ENCODE results near the gene ATP6V1F. TPM values are rescaled to one million over a fixed set of nuclear protein-coding genes. Genes with fewer than 3 reads are reported as not detected.

ATP6V1F gene
- total and polyA plus RNA-seq, 5 donors, result 127 to 224 (median 137) TPM

DNA sequence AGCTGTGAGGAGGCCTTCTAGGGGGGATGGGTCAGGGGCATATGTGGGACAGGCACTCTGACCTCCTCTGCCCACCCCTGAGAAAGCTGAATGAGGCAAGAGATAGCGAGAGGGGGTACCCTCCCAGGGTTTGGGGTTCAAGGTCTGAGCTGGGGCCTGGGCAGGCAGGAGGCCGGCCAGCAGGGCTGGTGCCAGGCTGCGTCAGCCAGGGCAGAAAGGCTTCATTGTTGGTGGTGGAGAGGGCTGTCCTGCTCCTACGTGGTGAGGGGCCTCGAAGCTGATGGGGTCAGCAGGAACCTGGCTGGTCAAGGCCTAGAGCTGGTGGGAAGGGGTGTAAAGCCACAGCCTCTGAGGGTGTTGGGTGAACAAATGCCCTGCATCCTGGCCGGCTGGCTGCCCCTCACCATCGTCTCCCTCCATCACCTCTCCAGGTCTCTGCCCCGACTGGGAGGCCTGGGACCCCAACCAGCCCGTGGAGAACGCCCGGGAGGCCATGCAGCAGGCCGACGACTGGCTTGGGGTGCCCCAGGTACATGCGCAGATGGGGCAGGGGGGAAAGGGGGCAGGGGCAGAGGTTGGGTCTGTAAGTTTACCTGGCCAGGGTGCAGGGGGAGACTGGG is 25.8 kb upstream of the ATP6V1F start:
- Histone ChIP-seq H3K9me3 (ENCODE audit: control insufficient read depth, low read length) (no peaks in the 10 kb centered on the region), H3K27ac (ENCODE audit: low read length) (no peak overlapping the region), H3K27me3 (ENCODE audit: control insufficient read depth, insufficient read depth) (no peaks in the 10 kb centered on the region), H3K4me3 (ENCODE audit: low read length) (no peak overlapping the region), H3K4me1 (ENCODE audit: control insufficient read depth, insufficient read depth, low read length) (no peaks in the 10 kb centered on the region)
- WGBS, result 90% methylated on average over 14 of the region's 14 CpGs
- ATAC-seq (no peak), DNase-seq (peak in 1 of 3 donors; percentile 49)
- intact Hi-C loops (cut with DNase I), result no loop called here

DNA sequence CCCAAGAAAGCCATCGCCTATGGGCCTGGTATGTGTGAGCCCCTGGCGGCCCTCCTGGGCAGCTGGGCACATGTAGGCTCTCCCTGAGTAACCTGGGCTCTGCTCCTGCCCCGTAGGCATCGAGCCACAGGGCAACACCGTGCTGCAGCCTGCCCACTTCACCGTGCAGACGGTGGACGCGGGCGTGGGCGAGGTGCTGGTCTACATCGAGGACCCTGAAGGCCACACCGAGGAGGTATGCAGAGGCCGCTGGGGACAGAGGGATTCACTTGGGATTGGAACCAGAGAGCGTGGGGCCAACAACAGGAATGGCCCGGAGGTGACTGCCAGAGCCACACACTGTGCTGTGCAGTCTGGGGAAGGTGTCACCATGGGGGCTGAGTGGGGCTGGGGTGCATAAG is 25.1 kb upstream of the ATP6V1F start:
- Histone ChIP-seq H3K4me3 (ENCODE audit: low read length) (no peak overlapping the region), H3K9me3 (ENCODE audit: control insufficient read depth, low read length) (no peaks in the 10 kb centered on the region), H3K27ac (ENCODE audit: low read length) (no peak overlapping the region), H3K4me1 (ENCODE audit: control insufficient read depth, insufficient read depth, low read length) (no peaks in the 10 kb centered on the region), H3K27me3 (ENCODE audit: control insufficient read depth, insufficient read depth) (no peaks in the 10 kb centered on the region)
- intact Hi-C loops (cut with DNase I), result no loop called here
- DNase-seq, result no peak
- WGBS, result 92% methylated on average over 16 of the region's 16 CpGs
- ATAC-seq, result no peak

DNA sequence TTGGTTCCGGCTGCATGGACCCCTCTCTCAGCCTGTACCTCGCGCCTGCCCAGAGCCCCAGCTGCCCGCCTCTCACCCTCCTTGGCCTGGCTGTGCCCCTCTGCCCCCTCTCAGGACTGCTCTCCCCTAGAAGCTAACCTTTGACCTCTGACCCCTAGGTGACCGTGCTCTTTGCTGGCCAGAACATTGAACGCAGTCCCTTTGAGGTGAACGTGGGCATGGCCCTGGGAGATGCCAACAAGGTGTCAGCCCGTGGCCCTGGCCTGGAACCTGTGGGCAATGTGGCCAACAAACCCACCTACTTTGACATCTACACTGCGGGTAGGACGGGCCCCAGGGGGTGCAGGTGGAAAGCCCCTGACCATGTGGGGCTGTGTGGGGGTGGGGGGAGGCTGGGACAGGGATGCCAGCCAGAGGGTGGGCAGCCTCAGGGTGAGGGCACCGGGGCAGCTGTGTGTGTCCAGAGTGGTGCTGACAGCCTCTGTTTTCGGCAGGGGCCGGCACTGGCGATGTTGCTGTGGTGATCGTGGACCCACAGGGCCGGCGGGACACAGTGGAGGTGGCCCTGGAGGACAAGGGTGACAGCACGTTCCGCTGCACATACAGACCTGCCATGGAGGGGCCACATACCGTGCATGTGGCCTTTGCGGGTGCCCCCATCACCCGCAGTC is 24.4 kb upstream of the ATP6V1F start:
- H3K27ac ChIP-seq (ENCODE audit: low read length), result no peak overlapping the region
- no peaks in the 10 kb centered on the region for H3K4me1 ChIP-seq (ENCODE audit: control insufficient read depth, insufficient read depth, low read length)
- ATAC-seq, result no peak
- H3K9me3 ChIP-seq (ENCODE audit: control insufficient read depth, low read length), result no peaks in the 10 kb centered on the region
- DNase-seq, result peak in 2 of 3 donors; percentile 8 to 63
- 89% methylated on average over 22 of the region's 22 CpGs for whole genome bisulfite sequencing
- intact Hi-C loops (cut with DNase I), result no loop called here
- H3K4me3 ChIP-seq (ENCODE audit: low read length), result no peak overlapping the region
- no peaks in the 10 kb centered on the region for H3K27me3 ChIP-seq (ENCODE audit: control insufficient read depth, insufficient read depth)

DNA sequence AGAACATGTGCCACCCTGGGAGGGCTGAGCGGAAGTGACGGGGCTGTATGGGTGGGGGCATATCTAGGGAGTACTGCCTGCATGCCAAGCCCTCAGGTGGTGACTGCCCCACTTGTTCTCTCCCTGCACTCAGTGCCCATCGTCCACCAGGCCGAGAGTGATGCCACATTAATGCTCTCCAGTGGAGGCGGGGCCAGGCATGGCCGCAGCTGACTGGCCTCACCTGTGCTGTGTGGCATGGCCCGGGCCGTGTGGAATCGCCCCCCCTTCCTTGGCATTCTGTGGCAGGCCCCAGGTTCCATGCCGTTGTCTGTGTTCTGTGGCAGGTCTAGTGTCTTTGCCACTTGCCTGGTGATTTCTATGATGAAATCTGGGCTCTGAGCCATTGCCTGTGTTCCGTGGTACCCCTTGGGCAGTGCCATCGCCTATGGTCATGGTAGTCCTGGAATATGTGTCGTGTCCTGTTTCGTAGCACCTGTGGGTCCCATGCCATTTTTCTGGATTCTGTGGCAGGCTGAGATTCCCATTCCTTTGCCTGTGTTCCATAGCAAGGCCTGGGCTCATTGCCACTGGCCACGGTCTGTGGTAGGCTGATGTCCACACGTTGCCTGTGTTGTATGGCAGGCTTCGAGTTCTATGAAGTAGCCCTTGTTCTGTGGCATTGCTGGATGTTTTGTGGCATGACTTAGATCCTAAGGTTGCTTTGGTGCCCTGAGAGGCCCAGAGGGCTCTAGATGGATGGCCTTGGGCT is 23.5 kb upstream of the ATP6V1F start:
- no peaks in the 10 kb centered on the region for H3K4me1 ChIP-seq (ENCODE audit: control insufficient read depth, insufficient read depth, low read length)
- H3K27me3 ChIP-seq (ENCODE audit: control insufficient read depth, insufficient read depth), result no peaks in the 10 kb centered on the region
- intact Hi-C loops (cut with DNase I), result no loop called here
- DNase-seq (peak in 2 of 3 donors; percentile 3 to 42), ATAC-seq (no peak)
- no peak overlapping the region for H3K27ac ChIP-seq (ENCODE audit: low read length)
- no peak overlapping the region for H3K4me3 ChIP-seq (ENCODE audit: low read length)
- H3K9me3 ChIP-seq (ENCODE audit: control insufficient read depth, low read length), result no peaks in the 10 kb centered on the region
- 84% methylated on average over 17 of the region's 17 CpGs for WGBS

- WGBS, result 88% methylated on average over 13 of the region's 13 CpGs
- Histone ChIP-seq H3K9me3 (ENCODE audit: control insufficient read depth, low read length) (no peaks in the 10 kb centered on the region), H3K4me1 (ENCODE audit: control insufficient read depth, insufficient read depth, low read length) (no peaks in the 10 kb centered on the region), H3K27me3 (ENCODE audit: control insufficient read depth, insufficient read depth) (no peaks in the 10 kb centered on the region), H3K4me3 (ENCODE audit: low read length) (no peak overlapping the region), H3K27ac (ENCODE audit: low read length) (no peak overlapping the region)
- DNase-seq (peak in 2 of 3 donors; percentile 9 to 10), ATAC-seq (no peak)
- intact Hi-C loops (cut with DNase I), result no loop called here
Observed at GRCh38 chr7:128839751-128840177, 22.9 kb upstream of the ATP6V1F start.

DNA sequence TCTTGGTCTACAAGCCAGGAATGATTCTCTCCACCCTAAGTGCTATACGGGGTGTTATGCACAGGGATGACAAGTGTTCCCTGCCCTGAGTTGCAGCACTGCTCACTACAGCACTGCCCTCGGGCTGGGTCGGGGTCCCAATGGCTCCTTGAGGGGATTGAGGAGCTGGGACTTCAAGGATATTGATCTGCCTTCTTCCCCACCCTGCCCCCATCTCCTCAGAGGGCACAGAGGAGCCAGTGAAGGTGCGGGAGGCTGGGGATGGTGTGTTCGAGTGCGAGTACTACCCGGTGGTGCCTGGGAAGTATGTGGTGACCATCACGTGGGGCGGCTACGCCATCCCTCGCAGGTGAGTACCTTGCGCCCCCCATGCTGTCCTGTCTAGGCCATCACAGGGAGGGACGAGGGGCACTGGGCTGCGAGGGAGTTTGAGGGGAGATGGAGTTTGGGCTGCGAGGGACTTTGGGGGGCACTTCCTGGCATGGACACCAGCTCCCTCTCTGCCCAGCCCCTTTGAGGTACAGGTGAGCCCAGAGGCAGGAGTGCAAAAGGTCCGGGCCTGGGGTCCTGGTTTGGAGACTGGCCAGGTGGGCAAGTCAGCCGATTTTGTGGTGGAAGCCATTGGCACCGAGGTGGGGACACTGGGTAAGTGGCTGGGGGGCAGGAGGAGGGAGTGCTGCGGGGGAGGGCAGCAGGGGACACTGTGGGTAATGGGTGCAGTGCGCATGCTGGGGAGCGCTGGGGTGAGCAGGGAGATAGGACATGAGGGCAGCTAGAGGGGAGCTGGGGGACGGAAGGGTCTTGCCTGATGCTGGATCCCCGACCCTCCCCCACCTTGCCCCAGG is 22.1 kb upstream of the ATP6V1F start:
- Histone ChIP-seq H3K27ac (ENCODE audit: low read length) (no peak overlapping the region), H3K4me1 (ENCODE audit: control insufficient read depth, insufficient read depth, low read length) (no peaks in the 10 kb centered on the region), H3K4me3 (ENCODE audit: low read length) (no peak overlapping the region), H3K9me3 (ENCODE audit: control insufficient read depth, low read length) (no peaks in the 10 kb centered on the region), H3K27me3 (ENCODE audit: control insufficient read depth, insufficient read depth) (no peaks in the 10 kb centered on the region)
- 90% methylated on average over 23 of the region's 23 CpGs for WGBS
- DNase-seq, result peak; percentile 15 to 53 (median 37)
- ATAC-seq, result no peak
- intact Hi-C loops (cut with DNase I), result no loop called here

GRCh38 chr7:128841171-128841690 is 21.4 kb upstream of the ATP6V1F start:
- no peak overlapping the region for H3K27ac ChIP-seq (ENCODE audit: low read length)
- H3K4me3 ChIP-seq (ENCODE audit: low read length), result no peak overlapping the region
- H3K9me3 ChIP-seq (ENCODE audit: control insufficient read depth, low read length), result no peaks in the 10 kb centered on the region
- intact Hi-C loops (cut with DNase I), result no loop called here
- 86% methylated on average over 17 of the region's 17 CpGs for WGBS
- H3K4me1 ChIP-seq (ENCODE audit: control insufficient read depth, insufficient read depth, low read length), result no peaks in the 10 kb centered on the region
- no peaks in the 10 kb centered on the region for H3K27me3 ChIP-seq (ENCODE audit: control insufficient read depth, insufficient read depth)
- no peak for ATAC-seq
- peak; percentile 8 to 56 (median 49) for DNase-seq

DNA sequence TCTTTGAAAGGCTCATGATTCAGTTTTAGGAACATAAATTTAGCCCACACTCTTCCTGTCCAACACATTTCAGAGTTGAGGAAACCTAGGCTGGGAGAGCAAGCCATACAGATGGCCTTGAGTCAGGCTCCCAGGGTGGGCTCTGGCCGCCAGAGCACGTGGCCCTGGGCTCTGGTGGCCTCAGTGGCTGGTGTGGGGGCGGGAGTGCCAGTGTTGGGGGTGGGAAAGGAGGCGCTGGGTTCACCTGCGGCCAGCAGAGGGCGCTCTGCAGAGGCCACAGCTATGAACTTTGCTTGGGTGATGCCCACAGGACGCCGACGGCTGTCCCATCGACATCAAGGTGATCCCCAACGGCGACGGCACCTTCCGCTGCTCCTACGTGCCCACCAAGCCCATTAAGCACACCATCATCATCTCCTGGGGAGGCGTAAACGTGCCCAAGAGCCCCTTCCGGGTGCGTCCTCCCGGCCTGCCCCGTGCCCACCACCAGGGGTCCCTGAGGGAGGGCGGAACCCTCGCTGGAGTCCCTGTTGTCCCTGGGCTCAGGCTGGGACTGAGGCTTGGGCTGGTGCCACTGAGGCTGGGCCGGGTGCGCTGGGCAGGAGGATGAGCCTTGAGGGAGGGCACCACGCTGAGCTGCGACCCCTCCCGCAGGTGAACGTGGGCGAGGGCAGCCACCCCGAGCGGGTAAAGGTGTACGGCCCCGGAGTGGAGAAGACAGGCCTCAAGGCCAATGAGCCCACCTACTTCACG is 20.6 kb upstream of the ATP6V1F start:
- ATAC-seq (peak; percentile 7 to 12), DNase-seq (peak; percentile 36 to 79 (median 75))
- Histone ChIP-seq H3K27ac (ENCODE audit: low read length) (no peak overlapping the region), H3K27me3 (ENCODE audit: control insufficient read depth, insufficient read depth) (no peaks in the 10 kb centered on the region), H3K4me1 (ENCODE audit: control insufficient read depth, insufficient read depth, low read length) (no peaks in the 10 kb centered on the region), H3K9me3 (ENCODE audit: control insufficient read depth, low read length) (no peaks in the 10 kb centered on the region), H3K4me3 (ENCODE audit: low read length) (no peak overlapping the region)
- 63% methylated on average over 35 of the region's 35 CpGs for WGBS
- intact Hi-C loops (cut with DNase I), result no loop called here

DNA sequence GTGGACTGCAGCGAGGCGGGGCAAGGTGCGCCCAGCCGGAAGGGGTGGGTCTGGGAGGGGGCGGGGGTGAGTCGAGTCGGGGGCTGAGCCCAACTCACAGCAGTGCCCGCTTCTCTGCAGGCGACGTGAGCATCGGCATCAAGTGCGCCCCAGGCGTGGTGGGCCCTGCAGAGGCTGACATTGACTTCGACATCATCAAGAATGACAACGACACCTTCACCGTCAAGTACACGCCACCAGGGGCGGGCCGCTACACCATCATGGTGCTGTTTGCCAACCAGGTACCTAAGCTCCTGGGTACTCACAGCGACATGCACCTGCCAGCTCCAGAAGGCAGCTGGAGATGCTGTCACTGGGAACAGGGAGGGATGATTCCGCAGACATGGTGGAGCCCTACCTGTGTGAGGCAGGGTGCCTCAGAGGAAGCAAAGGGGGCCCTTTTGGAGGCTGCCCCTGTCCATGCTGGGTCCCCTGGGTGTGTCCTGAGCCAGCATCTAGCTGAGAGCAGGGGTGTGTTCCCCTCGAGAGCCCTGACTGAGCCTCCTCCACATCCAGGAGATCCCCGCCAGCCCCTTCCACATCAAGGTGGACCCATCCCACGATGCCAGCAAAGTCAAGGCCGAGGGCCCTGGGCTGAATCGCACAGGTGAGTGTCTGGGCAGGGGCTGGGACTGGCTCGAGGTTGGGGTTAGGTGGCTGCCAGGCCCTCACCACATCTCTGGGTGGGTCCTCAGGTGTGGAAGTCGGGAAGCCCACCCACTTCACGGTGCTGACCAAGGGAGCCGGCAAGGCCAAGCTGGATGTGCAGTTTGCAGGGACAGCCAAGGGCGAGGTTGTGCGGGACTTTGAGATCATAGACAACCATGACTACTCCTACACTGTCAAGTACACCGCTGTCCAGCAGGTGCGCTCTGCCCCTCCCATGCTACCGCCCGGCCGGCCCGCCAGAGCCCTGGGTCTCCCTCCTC is 19.7 kb upstream of the ATP6V1F start:
- Histone ChIP-seq H3K4me3 (ENCODE audit: low read length) (no peak overlapping the region), H3K27me3 (ENCODE audit: control insufficient read depth, insufficient read depth) (no peaks in the 10 kb centered on the region), H3K27ac (ENCODE audit: low read length) (no peak overlapping the region), H3K9me3 (ENCODE audit: control insufficient read depth, low read length) (no peaks in the 10 kb centered on the region), H3K4me1 (ENCODE audit: control insufficient read depth, insufficient read depth, low read length) (no peaks in the 10 kb centered on the region)
- intact Hi-C loops (cut with DNase I), result no loop called here
- 90% methylated on average over 38 of the region's 38 CpGs for WGBS
- peak; percentile 12 to 56 (median 22) for DNase-seq
- no peak for ATAC-seq
